Mesendoderm (in vitro differentiated cells): ENCODE data around the gene C10orf105.

Experiments used
- DNase-seq: peaks from one replicate; pipeline ENCODE4 v3.0.0; 2013
- H2AK5ac ChIP-seq: 2 replicates; pipeline ENCODE4 v1.6.1; 2013; ENCODE audit warnings: low read length, inconsistent platforms
- H2BK120ac ChIP-seq: 2 replicates; pipeline ENCODE4 v1.6.1; 2013; ENCODE audit warnings: low read depth, mild to moderate bottlenecking, low read length, moderate library complexity, mixed read lengths
- H2BK15ac ChIP-seq: replicated peaks from 2 replicates; pipeline ENCODE4 v1.6.1; 2013; ENCODE audit warnings: low read depth, mild to moderate bottlenecking, moderate library complexity
- H2BK5ac ChIP-seq: 2 replicates; pipeline ENCODE4 v1.6.1; 2013; ENCODE audit warnings: low read length, inconsistent platforms
- H3K18ac ChIP-seq: 2 replicates; pipeline ENCODE4 v1.6.1; 2013; ENCODE audit warnings: mild to moderate bottlenecking, low read length, mixed read lengths
- H3K23ac ChIP-seq: one replicate; pipeline ENCODE4 v1.6.1; 2013; ENCODE audit warnings: low read length
- H3K27ac ChIP-seq: 2 replicates; pipeline ENCODE4 v1.5.1; 2013; ENCODE audit warnings: low read depth, mild to moderate bottlenecking, inconsistent platforms, low read length, moderate library complexity
- H3K27me3 ChIP-seq: 2 replicates; pipeline ENCODE4 v1.6.1; 2013; ENCODE audit warnings: low read length, control low read depth, mild to moderate bottlenecking, inconsistent platforms; ENCODE audit not compliant: insufficient read depth, poor library complexity
- H3K36me3 ChIP-seq: 2 replicates; pipeline ENCODE4 v1.6.1; 2013; ENCODE audit warnings: low read length, inconsistent platforms; ENCODE audit not compliant: control insufficient read depth, insufficient read depth
- H3K4ac ChIP-seq: one replicate; pipeline ENCODE4 v1.6.1; 2013; ENCODE audit warnings: low read depth, mild to moderate bottlenecking, low read length, moderate library complexity
- H3K4me1 ChIP-seq: 2 replicates; pipeline ENCODE4 v1.6.1; 2013; ENCODE audit warnings: low read depth, low read length, inconsistent platforms; ENCODE audit not compliant: control insufficient read depth
- H3K4me2 ChIP-seq: 2 replicates; pipeline ENCODE4 v1.6.1; 2013; ENCODE audit warnings: low read length
- H3K4me3 ChIP-seq: 2 replicates; pipeline ENCODE4 v1.5.1; 2013; ENCODE audit warnings: mild to moderate bottlenecking, low read length
- H3K56ac ChIP-seq: one replicate; pipeline ENCODE4 v1.6.1; 2013; ENCODE audit warnings: low read length
- H3K79me1 ChIP-seq: 2 replicates; pipeline ENCODE4 v1.6.1; 2013; ENCODE audit warnings: low read length, inconsistent platforms
- H3K79me2 ChIP-seq: 2 replicates; pipeline ENCODE4 v1.6.1; 2013; ENCODE audit warnings: mild to moderate bottlenecking, low read length; ENCODE audit not compliant: control insufficient read depth, insufficient read depth
- H3K9ac ChIP-seq: 2 replicates; pipeline ENCODE4 v1.6.1; 2013; ENCODE audit warnings: low read length, inconsistent platforms
- H4K5ac ChIP-seq: one replicate; pipeline ENCODE4 v1.6.1; 2013; ENCODE audit warnings: low read length
- H4K8ac ChIP-seq: one replicate; pipeline ENCODE4 v1.6.1; 2013; ENCODE audit warnings: low read depth, mild to moderate bottlenecking, control low read depth, low read length, moderate library complexity
- WGBS: extraction: QIAGEN DNeasy Blood & Tissue Kit; methylation state at CpG from one replicate; pipeline ENCODE4 v1.1.7; 2013; ENCODE audit warnings: low lambda C conversion rate, missing lambda C conversion rate; ENCODE audit not compliant: insufficient coverage; ENCODE audit errors: extremely low coverage; 5-methylcytosine and 5-hydroxymethylcytosine counted together

Gene C10orf105

GRCh38 chr10:71714592-71714991 is 5.0 kb downstream of the C10orf105 start:
- no peak overlapping the region for H3K27ac ChIP-seq
- no peak overlapping the region for H2BK5ac ChIP-seq
- H3K27me3 ChIP-seq: no peaks in the 10 kb centered on the region
- H2AK5ac ChIP-seq: no peak overlapping the region
- H3K18ac ChIP-seq: no peak overlapping the region
- H3K23ac ChIP-seq: no peak overlapping the region
- DNase-seq: no peak
- no peak overlapping the region for H3K4me2 ChIP-seq
- H3K79me2 ChIP-seq: no peaks in the 10 kb centered on the region
- no peaks in the 10 kb centered on the region for H3K79me1 ChIP-seq
- no peak overlapping the region for H3K56ac ChIP-seq
- WGBS: no CpG with 5 or more reads among the region's 5 CpGs
- H3K36me3 ChIP-seq: no peaks in the 10 kb centered on the region
- no peak overlapping the region for H2BK15ac ChIP-seq
- no peak overlapping the region for H3K9ac ChIP-seq
- H2BK120ac ChIP-seq: no peak overlapping the region
- H3K4me3 ChIP-seq: no peak overlapping the region
- H3K4ac ChIP-seq: no peak overlapping the region
- no peak overlapping the region for H4K8ac ChIP-seq
- no peak overlapping the region for H4K5ac ChIP-seq
- H3K4me1 ChIP-seq: peaks cover 4% of the 10 kb centered on the region

GRCh38 chr10:71714031-71714410 is 5.6 kb downstream of the C10orf105 start:
- H3K79me2 ChIP-seq: no peaks in the 10 kb centered on the region
- H3K27ac ChIP-seq: no peak overlapping the region
- no peak for DNase-seq
- no peak overlapping the region for H3K4me3 ChIP-seq
- no peak overlapping the region for H3K4ac ChIP-seq
- H2BK120ac ChIP-seq: no peak overlapping the region
- no peak overlapping the region for H3K18ac ChIP-seq
- H3K27me3 ChIP-seq: no peaks in the 10 kb centered on the region
- peak overlapping the region; percentile 10 for H3K56ac ChIP-seq
- H4K8ac ChIP-seq: no peak overlapping the region
- H2BK5ac ChIP-seq: no peak overlapping the region
- H3K4me1 ChIP-seq: no peaks in the 10 kb centered on the region
- no CpG with 5 or more reads among the region's 4 CpGs for WGBS
- peak overlapping the region; percentile 50 for H3K23ac ChIP-seq
- H3K4me2 ChIP-seq: no peak overlapping the region
- no peak overlapping the region for H2BK15ac ChIP-seq
- H3K79me1 ChIP-seq: no peaks in the 10 kb centered on the region
- H3K9ac ChIP-seq: no peak overlapping the region
- H3K36me3 ChIP-seq: no peaks in the 10 kb centered on the region
- H2AK5ac ChIP-seq: no peak overlapping the region
- no peak overlapping the region for H4K5ac ChIP-seq

GRCh38 chr10:71713135-71714030 is 6.2 kb downstream of the C10orf105 start:
- H3K4me2 ChIP-seq: no peak overlapping the region
- H3K4me3 ChIP-seq: no peak overlapping the region
- no peak overlapping the region for H2AK5ac ChIP-seq
- no peak overlapping the region for H2BK5ac ChIP-seq
- H3K56ac ChIP-seq: peak overlapping the region; percentile 74
- no CpG with 5 or more reads among the region's 12 CpGs for WGBS
- H3K9ac ChIP-seq: peak overlapping the region; percentile 34
- H3K79me2 ChIP-seq: no peaks in the 10 kb centered on the region
- no peaks in the 10 kb centered on the region for H3K27me3 ChIP-seq
- no peak overlapping the region for H3K23ac ChIP-seq
- no peak overlapping the region for H4K5ac ChIP-seq
- no peak overlapping the region for H3K4ac ChIP-seq
- H4K8ac ChIP-seq: no peak overlapping the region
- no peak overlapping the region for H2BK120ac ChIP-seq
- H3K36me3 ChIP-seq: no peaks in the 10 kb centered on the region
- H3K18ac ChIP-seq: no peak overlapping the region
- H3K79me1 ChIP-seq: no peaks in the 10 kb centered on the region
- DNase-seq: peak; percentile 60
- H2BK15ac ChIP-seq: no peak overlapping the region
- no peaks in the 10 kb centered on the region for H3K4me1 ChIP-seq
- H3K27ac ChIP-seq: no peak overlapping the region

GRCh38 chr10:71712572-71713134 is 6.9 kb downstream of the C10orf105 start:
- H2BK5ac ChIP-seq: no peak overlapping the region
- H3K79me2 ChIP-seq: no peaks in the 10 kb centered on the region
- no peaks in the 10 kb centered on the region for H3K79me1 ChIP-seq
- H3K4me2 ChIP-seq: no peak overlapping the region
- no peak for DNase-seq
- H4K8ac ChIP-seq: no peak overlapping the region
- no peak overlapping the region for H3K4me3 ChIP-seq
- H3K9ac ChIP-seq: no peak overlapping the region
- H3K36me3 ChIP-seq: no peaks in the 10 kb centered on the region
- WGBS: no CpG with 5 or more reads among the region's 17 CpGs
- no peak overlapping the region for H3K56ac ChIP-seq
- H3K27ac ChIP-seq: no peak overlapping the region
- H3K18ac ChIP-seq: no peak overlapping the region
- no peak overlapping the region for H4K5ac ChIP-seq
- H2AK5ac ChIP-seq: no peak overlapping the region
- no peak overlapping the region for H3K23ac ChIP-seq
- no peaks in the 10 kb centered on the region for H3K4me1 ChIP-seq
- no peaks in the 10 kb centered on the region for H3K27me3 ChIP-seq
- H2BK15ac ChIP-seq: no peak overlapping the region
- no peak overlapping the region for H3K4ac ChIP-seq
- H2BK120ac ChIP-seq: no peak overlapping the region

- H3K23ac ChIP-seq: no peak overlapping the region
- H3K56ac ChIP-seq: no peak overlapping the region
- H3K79me2 ChIP-seq: no peaks in the 10 kb centered on the region
- WGBS: no CpG with 5 or more reads among the region's 2 CpGs
- H3K4ac ChIP-seq: no peak overlapping the region
- H3K79me1 ChIP-seq: no peaks in the 10 kb centered on the region
- H4K5ac ChIP-seq: no peak overlapping the region
- H2BK15ac ChIP-seq: no peak overlapping the region
- no peaks in the 10 kb centered on the region for H3K27me3 ChIP-seq
- H3K27ac ChIP-seq: no peak overlapping the region
- no peak overlapping the region for H4K8ac ChIP-seq
- no peak overlapping the region for H3K9ac ChIP-seq
- no peak overlapping the region for H2AK5ac ChIP-seq
- DNase-seq: no peak
- no peaks in the 10 kb centered on the region for H3K4me1 ChIP-seq
- no peak overlapping the region for H3K4me3 ChIP-seq
- no peak overlapping the region for H3K4me2 ChIP-seq
- no peak overlapping the region for H2BK5ac ChIP-seq
- H3K18ac ChIP-seq: no peak overlapping the region
- H2BK120ac ChIP-seq: no peak overlapping the region
- H3K36me3 ChIP-seq: no peaks in the 10 kb centered on the region
Measured at GRCh38 chr10:71712170-71712569, 7.4 kb downstream of the C10orf105 start.
